Neural cell (in vitro differentiated cells): ENCODE data around the gene MAD1L1.
"Not testable (repeated sequence)": the region's sequence is repeated elsewhere in the genome, so short reads cannot be mapped to it uniquely, and the experiment has no call there.

Experiments
- EP300 ChIP-seq: fragments of 450-650 bp; conservative IDR thresholded peaks from 2 replicates; pipeline ENCODE4 v1.6.1; 2014; ENCODE audit warnings: antibody characterized with exemption, mild to moderate bottlenecking, moderate library complexity; ENCODE audit not compliant: poor library complexity, severe bottlenecking
- EZH2 ChIP-seq: fragments of 200-600, 300-800 bp; shearing (Covaris generic), sonication (generic); IDR thresholded peaks from 2 replicates; pipeline ENCODE4 v1.6.1; 2014; ENCODE audit warnings: antibody characterized with exemption, low read length, borderline replicate concordance, mild to moderate bottlenecking; ENCODE audit not compliant: insufficient read depth, poor library complexity, severe bottlenecking
- MXI1 ChIP-seq: fragments of 450-650 bp; conservative IDR thresholded peaks from 2 replicates; pipeline ENCODE4 v1.6.1; 2014; ENCODE audit warnings: antibody characterized with exemption, mild to moderate bottlenecking; ENCODE audit not compliant: poor library complexity, severe bottlenecking
- POLR2AphosphoS5 ChIP-seq: IDR thresholded peaks from 2 replicates; pipeline ENCODE4 v1.6.1; 2012
- RAD21 ChIP-seq: fragments of 450-650 bp; conservative IDR thresholded peaks from 2 replicates; pipeline ENCODE4 v1.6.1; 2014; ENCODE audit warnings: antibody characterized with exemption, mild to moderate bottlenecking, moderate library complexity
- REST ChIP-seq: IDR thresholded peaks from 2 replicates; pipeline ENCODE4 v1.6.1; 2012; ENCODE audit warnings: borderline replicate concordance
- SMC3 ChIP-seq: fragments of 450-650 bp; conservative IDR thresholded peaks from 2 replicates; pipeline ENCODE4 v1.6.1; 2014; ENCODE audit warnings: antibody characterized with exemption, mild to moderate bottlenecking, moderate library complexity; ENCODE audit not compliant: poor library complexity
- TAF1 ChIP-seq: IDR thresholded peaks from 2 replicates; pipeline ENCODE4 v1.6.1; 2012; ENCODE audit warnings: low read depth
- TF ChIP-seq, protein P1 (sequence below): fragments of 450-650 bp; IDR thresholded peaks from 2 replicates; pipeline ENCODE4 v1.5.1; 2014; ENCODE audit warnings: antibody characterized with exemption, mild to moderate bottlenecking, moderate library complexity; ENCODE audit not compliant: poor library complexity, severe bottlenecking

DNA sequence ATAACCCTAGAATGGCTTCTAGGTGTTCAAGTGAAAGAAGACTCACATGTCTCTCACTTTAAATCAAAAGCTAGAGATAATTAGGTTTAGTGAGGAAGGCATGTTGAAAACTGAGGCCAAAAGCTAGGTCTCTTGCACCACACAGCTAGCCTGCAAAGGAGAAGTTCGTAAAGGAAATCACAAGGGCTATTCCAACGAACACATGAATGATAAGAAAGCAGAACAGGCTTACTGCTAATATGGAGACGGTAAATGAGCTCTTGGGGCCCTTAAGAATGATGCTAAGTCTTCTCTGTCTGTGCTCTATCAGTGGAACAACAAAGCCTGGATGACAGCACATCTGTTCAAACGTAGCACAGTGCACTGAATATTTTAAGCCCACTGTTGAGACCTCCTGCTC lies 401.3 kb downstream of the MAD1L1 start:
- TF ChIP-seq, protein P1, sequence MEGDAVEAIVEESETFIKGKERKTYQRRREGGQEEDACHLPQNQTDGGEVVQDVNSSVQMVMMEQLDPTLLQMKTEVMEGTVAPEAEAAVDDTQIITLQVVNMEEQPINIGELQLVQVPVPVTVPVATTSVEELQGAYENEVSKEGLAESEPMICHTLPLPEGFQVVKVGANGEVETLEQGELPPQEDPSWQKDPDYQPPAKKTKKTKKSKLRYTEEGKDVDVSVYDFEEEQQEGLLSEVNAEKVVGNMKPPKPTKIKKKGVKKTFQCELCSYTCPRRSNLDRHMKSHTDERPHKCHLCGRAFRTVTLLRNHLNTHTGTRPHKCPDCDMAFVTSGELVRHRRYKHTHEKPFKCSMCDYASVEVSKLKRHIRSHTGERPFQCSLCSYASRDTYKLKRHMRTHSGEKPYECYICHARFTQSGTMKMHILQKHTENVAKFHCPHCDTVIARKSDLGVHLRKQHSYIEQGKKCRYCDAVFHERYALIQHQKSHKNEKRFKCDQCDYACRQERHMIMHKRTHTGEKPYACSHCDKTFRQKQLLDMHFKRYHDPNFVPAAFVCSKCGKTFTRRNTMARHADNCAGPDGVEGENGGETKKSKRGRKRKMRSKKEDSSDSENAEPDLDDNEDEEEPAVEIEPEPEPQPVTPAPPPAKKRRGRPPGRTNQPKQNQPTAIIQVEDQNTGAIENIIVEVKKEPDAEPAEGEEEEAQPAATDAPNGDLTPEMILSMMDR = not testable (repeated sequence)
- TF ChIP-seq POLR2AphosphoS5, EZH2, RAD21, EP300, REST, TAF1, MXI1, SMC3: not testable (repeated sequence)
